T-helper 2 cell treated with Interferon-gamma antibody and Interleukin-4, amounts not matched to agents 100 ng/mL and 5 ng/mL, for 36 hours (primary cell): Measurements from ENCODE around the gene ADAM12. TPM values are rescaled to one million over a fixed set of nuclear protein-coding genes. Genes with fewer than 3 reads are reported as not detected.
"Not testable (repeated sequence)": the region's sequence is repeated elsewhere in the genome, so short reads cannot be mapped to it uniquely, and the experiment has no call there.

Source experiments
- intact Hi-C: fragments of 100-400 bp; cut with micrococcal nuclease; formaldehyde crosslinking; loops from one replicate; pipeline ENCODE4 v1.15.1; 2023
- total RNA-seq: library from RNA; stranded (reverse); gene quantifications from 2 replicates; pipeline ENCODE4 v1.2.3, GENCODE V29; 2022

The ADAM12 gene
- total RNA-seq, 1 donor from 2014 or later, result 0.14 TPM

- intact Hi-C loops, result no loop called here
These were observed 12.2 kb downstream of the ADAM12 start for GRCh38 chr10:126375926-126376554.

- intact Hi-C loops, result no loop called here
These were observed 13.0 kb downstream of the ADAM12 start for GRCh38 chr10:126375299-126375698.

- intact Hi-C loops, result no loop called here
These were observed 13.8 kb downstream of the ADAM12 start for GRCh38 chr10:126374435-126374834.

GRCh38 chr10:126373972-126374371, 14.3 kb downstream of the ADAM12 start:
- intact Hi-C loops, result no loop called here

GRCh38 chr10:126373147-126373546, 15.1 kb downstream of the ADAM12 start:
- intact Hi-C loops, result no loop called here

GRCh38 chr10:126372396-126372795, 15.9 kb downstream of the ADAM12 start:
- intact Hi-C loops, result no loop called here

GRCh38 chr10:126369125-126369710, 19.1 kb downstream of the ADAM12 start:
- intact Hi-C loops, result no loop called here

GRCh38 chr10:126357169-126357568, 31.1 kb downstream of the ADAM12 start:
- intact Hi-C loops, result no loop called here

GRCh38 chr10:126353666-126354065, 34.6 kb downstream of the ADAM12 start:
- intact Hi-C loops, result no loop called here

GRCh38 chr10:126352453-126352852, 35.8 kb downstream of the ADAM12 start:
- intact Hi-C loops, result no loop called here

- intact Hi-C loops, result no loop called here
These were observed 37.3 kb downstream of the ADAM12 start for GRCh38 chr10:126351021-126351420.

GRCh38 chr10:126350216-126350992, 37.9 kb downstream of the ADAM12 start:
- intact Hi-C loops, result no loop called here

- intact Hi-C loops, result no loop called here
These were observed 38.6 kb downstream of the ADAM12 start for GRCh38 chr10:126349676-126350075.

- intact Hi-C loops, result no loop called here
These were observed 39.2 kb downstream of the ADAM12 start for GRCh38 chr10:126349101-126349500.

GRCh38 chr10:126343496-126343895, 44.8 kb downstream of the ADAM12 start:
- intact Hi-C loops, result not testable (repeated sequence)

GRCh38 chr10:126342680-126343079, 45.6 kb downstream of the ADAM12 start:
- intact Hi-C loops, result no loop called here

GRCh38 chr10:126341491-126341890, 46.8 kb downstream of the ADAM12 start:
- intact Hi-C loops, result no loop called here

- intact Hi-C loops, result no loop called here
These were observed 50.9 kb downstream of the ADAM12 start for GRCh38 chr10:126337251-126337810.

- intact Hi-C loops, result no loop called here
These were observed 51.5 kb downstream of the ADAM12 start for GRCh38 chr10:126336801-126337200.

- intact Hi-C loops, result no loop called here
These were observed 54.0 kb downstream of the ADAM12 start for GRCh38 chr10:126334272-126334671.

- intact Hi-C loops, result no loop called here
These were observed 55.7 kb downstream of the ADAM12 start for GRCh38 chr10:126332576-126332975.

GRCh38 chr10:126331101-126331500, 57.2 kb downstream of the ADAM12 start:
- intact Hi-C loops, result no loop called here
